Adipocyte (in vitro differentiated cells): Measurements from ENCODE around the gene RUNDC3A.
"Not testable (repeated sequence)": the region's sequence is repeated elsewhere in the genome, so short reads cannot be mapped to it uniquely, and the experiment has no call there.

Experiments
- DNase-seq: peaks from one replicate; pipeline ENCODE4 v3.0.0-alpha.2; 2015; ENCODE audit warnings: low read depth
- H3K27me3 ChIP-seq: replicated peaks from 2 replicates; pipeline ENCODE4 v1.7.0; 2013; ENCODE audit warnings: mild to moderate bottlenecking, low read length, moderate library complexity; ENCODE audit not compliant: control insufficient read depth, insufficient read depth
- H3K36me3 ChIP-seq: 2 replicates; pipeline ENCODE4 v1.7.0; 2013; ENCODE audit warnings: low read length, mild to moderate bottlenecking, moderate library complexity; ENCODE audit not compliant: control insufficient read depth, insufficient read depth, severe bottlenecking
- H3K4me1 ChIP-seq: 2 replicates; pipeline ENCODE4 v1.7.0; 2013; ENCODE audit warnings: mild to moderate bottlenecking, low read length, moderate library complexity; ENCODE audit not compliant: control insufficient read depth, insufficient read depth
- H3K4me3 ChIP-seq: 2 replicates; pipeline ENCODE4 v1.7.0; 2013; ENCODE audit warnings: mild to moderate bottlenecking, low read length, moderate library complexity
- H3K9ac ChIP-seq: 2 replicates; pipeline ENCODE4 v1.7.0; 2013; ENCODE audit warnings: mild to moderate bottlenecking, low read length, moderate library complexity
- H3K9me3 ChIP-seq: 2 replicates; pipeline ENCODE4 v1.7.0; 2013; ENCODE audit warnings: mild to moderate bottlenecking, low read length, moderate library complexity; ENCODE audit not compliant: control insufficient read depth

Gene RUNDC3A

GRCh38 chr17:44334315-44334714 lies 25.9 kb downstream of the RUNDC3A start:
- DNase-seq, result no peak
- H3K4me1 ChIP-seq, result no peaks in the 10 kb centered on the region
- no peaks in the 10 kb centered on the region for H3K27me3 ChIP-seq
- H3K9me3 ChIP-seq, result no peaks in the 10 kb centered on the region
- H3K9ac ChIP-seq, result no peak overlapping the region
- no peak overlapping the region for H3K4me3 ChIP-seq
- no peaks in the 10 kb centered on the region for H3K36me3 ChIP-seq

DNA sequence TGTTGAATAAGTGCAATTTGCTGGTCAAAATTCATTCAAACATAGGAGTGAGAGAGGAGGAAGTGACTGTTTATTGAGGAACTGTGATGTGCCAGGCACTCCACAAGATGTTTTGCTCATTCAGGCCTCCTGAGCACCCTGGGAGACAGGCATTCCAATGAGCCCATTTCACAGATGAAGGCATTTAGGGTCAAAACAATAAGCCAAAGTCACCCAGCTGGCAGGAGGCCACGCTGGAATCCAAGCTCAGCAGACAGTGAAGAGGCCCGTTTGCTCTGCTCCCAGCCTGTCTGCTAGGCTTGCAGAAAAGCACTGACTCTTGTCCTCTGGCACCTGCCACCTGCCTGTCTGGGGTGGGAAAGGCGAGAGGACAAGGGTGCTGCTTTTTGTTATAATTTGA lies 26.3 kb downstream of the RUNDC3A start:
- no peaks in the 10 kb centered on the region for H3K9me3 ChIP-seq
- no peak overlapping the region for H3K4me3 ChIP-seq
- H3K9ac ChIP-seq, result no peak overlapping the region
- DNase-seq, result no peak
- H3K4me1 ChIP-seq, result no peaks in the 10 kb centered on the region
- no peaks in the 10 kb centered on the region for H3K36me3 ChIP-seq
- no peaks in the 10 kb centered on the region for H3K27me3 ChIP-seq

- H3K4me1 ChIP-seq, result no peaks in the 10 kb centered on the region
- no peaks in the 10 kb centered on the region for H3K9me3 ChIP-seq
- DNase-seq, result no peak
- H3K4me3 ChIP-seq, result no peak overlapping the region
- H3K9ac ChIP-seq, result no peak overlapping the region
- no peaks in the 10 kb centered on the region for H3K36me3 ChIP-seq
- no peaks in the 10 kb centered on the region for H3K27me3 ChIP-seq
Observed at GRCh38 chr17:44335564-44335963, 27.2 kb downstream of the RUNDC3A start.

GRCh38 chr17:44335968-44336367 lies 27.6 kb downstream of the RUNDC3A start:
- H3K27me3 ChIP-seq, result no peaks in the 10 kb centered on the region
- H3K36me3 ChIP-seq, result no peaks in the 10 kb centered on the region
- no peak overlapping the region for H3K4me3 ChIP-seq
- DNase-seq, result no peak
- H3K9me3 ChIP-seq, result no peaks in the 10 kb centered on the region
- H3K4me1 ChIP-seq, result no peaks in the 10 kb centered on the region
- H3K9ac ChIP-seq, result no peak overlapping the region

DNA sequence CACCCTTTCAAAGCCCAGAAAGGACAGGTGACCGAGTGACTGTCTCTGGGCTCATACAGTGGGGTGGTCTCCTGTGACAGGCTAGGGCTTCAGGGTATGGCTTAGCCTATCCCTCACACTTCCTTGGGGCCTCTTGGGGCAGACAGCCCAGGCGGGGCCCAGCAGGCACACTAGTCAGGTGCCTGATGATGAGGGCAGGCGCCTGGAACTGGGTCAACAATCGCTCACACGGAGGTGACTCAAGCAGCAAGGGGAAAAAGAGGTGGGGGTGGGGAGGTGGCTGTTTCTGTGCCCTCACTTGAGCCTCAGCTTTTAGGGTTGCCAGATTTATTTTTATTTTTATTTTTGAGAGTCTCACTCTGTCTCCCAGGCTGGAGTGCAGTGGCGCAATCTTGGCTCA lies 30.3 kb downstream of the RUNDC3A start:
- Histone ChIP-seq H3K4me1 (no peaks in the 10 kb centered on the region), H3K9me3 (no peaks in the 10 kb centered on the region), H3K27me3 (no peaks in the 10 kb centered on the region), H3K4me3 (no peak overlapping the region), H3K9ac (no peak overlapping the region), H3K36me3 (no peaks in the 10 kb centered on the region)
- no peak for DNase-seq

GRCh38 chr17:44340553-44340952 lies 32.2 kb downstream of the RUNDC3A start:
- H3K4me1 ChIP-seq, H3K9ac ChIP-seq, DNase-seq, H3K36me3 ChIP-seq, H3K4me3 ChIP-seq, H3K9me3 ChIP-seq, H3K27me3 ChIP-seq: not testable (repeated sequence)

DNA sequence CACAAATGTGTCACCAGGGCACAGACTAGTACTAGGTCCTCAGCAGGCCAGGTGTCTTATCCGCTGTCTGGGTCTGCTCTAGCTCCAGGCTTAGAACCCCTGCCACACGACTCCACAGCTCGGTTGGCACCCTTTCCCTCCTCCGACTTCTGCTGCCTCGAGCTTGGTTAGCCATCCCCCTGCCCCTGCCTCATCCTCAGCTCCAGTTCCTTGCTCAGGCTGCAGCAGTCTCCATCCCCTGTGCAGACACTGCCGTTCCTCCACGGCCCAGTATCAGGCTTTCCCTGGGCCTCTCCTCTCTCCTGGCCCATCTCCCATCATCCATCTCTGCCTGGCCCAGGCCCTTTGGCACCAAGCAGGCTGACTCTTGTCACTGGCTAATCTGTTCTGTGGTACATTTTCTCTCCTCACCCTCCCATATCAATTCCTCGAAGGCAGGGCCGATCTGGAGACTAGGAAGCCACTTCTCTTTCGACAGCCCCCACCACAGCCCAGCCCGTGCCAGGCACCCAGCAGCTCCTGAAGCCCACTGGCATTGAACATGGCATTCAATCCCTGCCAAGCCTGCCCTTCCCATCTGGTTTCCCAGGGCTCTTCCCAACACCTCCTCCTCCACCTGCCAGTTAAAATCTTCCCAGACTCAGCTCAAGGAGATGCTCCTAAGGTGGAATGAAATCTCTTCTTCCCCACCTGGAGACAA lies 35.3 kb downstream of the RUNDC3A start:
- Histone ChIP-seq H3K36me3 (no peaks in the 10 kb centered on the region), H3K4me1 (peaks cover 7% of the 10 kb centered on the region), H3K4me3 (no peak overlapping the region), H3K27me3 (no peaks in the 10 kb centered on the region), H3K9me3 (no peaks in the 10 kb centered on the region), H3K9ac (no peak overlapping the region)
- DNase-seq, result no peak

DNA sequence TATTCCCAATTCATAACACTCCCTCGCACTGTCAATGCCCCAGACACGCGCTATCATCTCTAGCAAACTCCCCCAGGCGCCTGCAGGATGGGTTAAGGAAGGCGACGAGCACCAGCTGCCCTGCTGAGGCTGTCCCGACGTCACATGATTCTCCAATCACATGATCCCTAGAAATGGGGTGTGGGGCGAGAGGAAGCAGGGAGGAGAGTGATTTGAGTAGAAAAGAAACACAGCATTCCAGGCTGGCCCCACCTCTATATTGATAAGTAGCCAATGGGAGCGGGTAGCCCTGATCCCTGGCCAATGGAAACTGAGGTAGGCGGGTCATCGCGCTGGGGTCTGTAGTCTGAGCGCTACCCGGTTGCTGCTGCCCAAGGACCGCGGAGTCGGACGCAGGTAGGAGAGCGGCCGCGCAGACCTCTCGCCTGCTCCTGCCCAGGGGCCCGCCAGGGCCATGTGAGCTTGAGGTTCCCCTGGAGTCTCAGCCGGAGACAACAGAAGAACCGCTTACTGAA lies 36.6 kb downstream of the RUNDC3A start, which contains the start of gene GRN:
GRN (plus strand) TSS at position 364 of the 515 bp plus-strand sequence. CDS start 3,863 bp downstream, outside the sequence.
- Histone ChIP-seq H3K27me3 (no peaks in the 10 kb centered on the region), H3K9me3 (no peaks in the 10 kb centered on the region), H3K4me3 (peak within 1 kb of the TSS; percentile 95), H3K9ac (peak within 1 kb of the TSS; percentile 95), H3K4me1 (peaks cover 7% of the 10 kb centered on the region), H3K36me3 (peaks cover 4% of the 10 kb centered on the region)
- peak; percentile 99 for DNase-seq

- Histone ChIP-seq H3K9ac (peak overlapping the region; percentile 95), H3K4me1 (peaks cover 7% of the 10 kb centered on the region)
Observed at GRCh38 chr17:44345454-44346026, 37.1 kb downstream of the RUNDC3A start.

GRCh38 chr17:44346064-44346844 lies 37.9 kb downstream of the RUNDC3A start:
- peaks cover 7% of the 10 kb centered on the region for H3K4me1 ChIP-seq
- no peak for DNase-seq
- no peaks in the 10 kb centered on the region for H3K9me3 ChIP-seq

More at GRCh38 chr17:44345454-44346026, 37.1 kb downstream of the RUNDC3A start:
- Histone ChIP-seq H3K9me3 (no peaks in the 10 kb centered on the region), H3K4me3 (peak overlapping the region; percentile 95), H3K36me3 (peaks cover 4% of the 10 kb centered on the region), H3K27me3 (no peaks in the 10 kb centered on the region)
- DNase-seq, result peak; percentile 79

More at GRCh38 chr17:44346064-44346844, 37.9 kb downstream of the RUNDC3A start:
- no peaks in the 10 kb centered on the region for H3K27me3 ChIP-seq
- H3K9ac ChIP-seq, result peak overlapping the region; percentile 95
- H3K36me3 ChIP-seq, result peaks cover 9% of the 10 kb centered on the region
- peak overlapping the region; percentile 95 for H3K4me3 ChIP-seq
